HEK293 (cell line): ENCODE data around the gene ARHGAP27.

Source experiments
- CTCF ChIA-PET: fragments of 350-600 bp; formaldehyde crosslinking; extraction: SDS; loops from one replicate; lab custom pipeline; 2021; ENCODE audit warnings: antibody characterized with exemption; lab: Yijun Ruan, JAX
- POLR2A ChIA-PET: fragments of 300-600 bp; formaldehyde crosslinking; extraction: SDS; loops from one replicate; lab custom pipeline; 2020; ENCODE audit warnings: antibody characterized with exemption, inconsistent platforms; lab: Yijun Ruan, JAX
- H3K27ac ChIP-seq: fragments of 200-500 bp; sonication (Bioruptor generic); 2 replicates; pipeline ENCODE4 v1.5.1; 2014; ENCODE audit warnings: low read depth, low read length, control low read depth, inconsistent platforms; ENCODE audit errors: extremely low read depth
- H3K36me3 ChIP-seq, 2 experiments: fragments of 200-500 bp in 1 of 2; sonication (Bioruptor generic) in 1 of 2; 1 replicate in 1 of 2; 2 replicates in 1 of 2; pipeline ENCODE4 v1.5.1; 2014 to 2017; ENCODE audit warnings: inconsistent platforms in 2 of 2, low read length in 2 of 2; ENCODE audit not compliant: control insufficient read depth in 2 of 2, insufficient read depth in 1 of 2
- H3K4me1 ChIP-seq: fragments of 200-500 bp; sonication (Bioruptor generic); 2 replicates; pipeline ENCODE4 v1.5.1; 2014; ENCODE audit warnings: mild to moderate bottlenecking, low read length, inconsistent platforms; ENCODE audit not compliant: control insufficient read depth, insufficient read depth
- H3K4me3 ChIP-seq: 2 replicates; pipeline ENCODE4 v1.5.1; 2011; ENCODE audit warnings: low read depth, mild to moderate bottlenecking, control low read depth, low read length, moderate library complexity
- H3K9me3 ChIP-seq: fragments of 200-500 bp; sonication (Bioruptor generic); 2 replicates; pipeline ENCODE4 v1.5.1; 2014; ENCODE audit warnings: low read depth, low read length, inconsistent platforms; ENCODE audit not compliant: control insufficient read depth, insufficient read depth
- EGR2 ChIP-seq: fragments of 450-650 bp; formaldehyde crosslinking; IDR thresholded peaks from 2 replicates; pipeline ENCODE4 v1.5.1; 2016; ENCODE audit warnings: low read depth, missing biosample characterization, missing genetic modification characterization
- SP2 ChIP-seq: fragments of 450-650 bp; formaldehyde crosslinking; IDR thresholded peaks from 2 replicates; pipeline ENCODE4 v1.5.1; 2016; ENCODE audit warnings: missing biosample characterization, missing genetic modification characterization
- ZBTB21 ChIP-seq: fragments of 450-650 bp; formaldehyde crosslinking; IDR thresholded peaks from 2 replicates; pipeline ENCODE4 v1.5.1; 2017; ENCODE audit warnings: missing biosample characterization, missing genetic modification characterization
- ZBTB8A ChIP-seq: fragments of 450-650 bp; formaldehyde crosslinking; IDR thresholded peaks from 2 replicates; pipeline ENCODE4 v1.5.1; 2016; ENCODE audit warnings: missing biosample characterization, missing genetic modification characterization
- ZFP69B ChIP-seq: fragments of 450-650 bp; formaldehyde crosslinking; IDR thresholded peaks from 2 replicates; pipeline ENCODE4 v1.5.1; 2016; ENCODE audit warnings: missing biosample characterization, missing genetic modification characterization
- ZNF148 ChIP-seq: fragments of 450-650 bp; formaldehyde crosslinking; IDR thresholded peaks from 2 replicates; pipeline ENCODE4 v1.5.0; 2017; ENCODE audit warnings: missing biosample characterization, missing genetic modification characterization, borderline replicate concordance
- ZNF274 ChIP-seq, 2 experiments: fragments of 200-500 bp in 1 of 2; fragments of 450-650 bp in 1 of 2; sonication (Bioruptor generic) in 1 of 2; formaldehyde crosslinking in 1 of 2; IDR thresholded peaks; 2 replicates each; pipeline versions ENCODE4 v1.5.1 to v1.6.1; 2014 to 2016; ENCODE audit warnings: borderline replicate concordance in 1 of 2, inconsistent platforms in 1 of 2, low read length in 1 of 2, missing biosample characterization in 1 of 2, missing genetic modification characterization in 1 of 2
- ZNF394 ChIP-seq: fragments of 450-650 bp; formaldehyde crosslinking; IDR thresholded peaks from 2 replicates; pipeline ENCODE4 v1.5.1; 2016; ENCODE audit warnings: missing biosample characterization, missing genetic modification characterization, mild to moderate bottlenecking, moderate library complexity, borderline replicate concordance
- ZNF423 ChIP-seq: fragments of 450-650 bp; formaldehyde crosslinking; IDR thresholded peaks from 2 replicates; pipeline ENCODE4 v1.5.1; 2016; ENCODE audit warnings: missing biosample characterization, missing genetic modification characterization
- ZNF585B ChIP-seq: fragments of 450-650 bp; formaldehyde crosslinking; IDR thresholded peaks from 2 replicates; pipeline ENCODE4 v1.5.1; 2016; ENCODE audit warnings: missing biosample characterization, missing genetic modification characterization
- ZNF677 ChIP-seq: fragments of 450-650 bp; IDR thresholded peaks from 2 replicates; pipeline ENCODE4 v1.5.0; 2018; ENCODE audit warnings: missing biosample characterization, mild to moderate bottlenecking, missing genetic modification characterization, moderate library complexity
- ZNF707 ChIP-seq: fragments of 450-650 bp; formaldehyde crosslinking; IDR thresholded peaks from 2 replicates; pipeline ENCODE4 v1.5.1; 2016; ENCODE audit warnings: missing biosample characterization, missing genetic modification characterization
- TF ChIP-seq, protein P1 (sequence below): IDR thresholded peaks from 2 replicates; pipeline ENCODE4 v1.6.1; 2011; ENCODE audit warnings: mild to moderate bottlenecking, low read depth, low read length, borderline replicate concordance
- TF ChIP-seq, protein P2 (sequence below): fragments of 450-650 bp; formaldehyde crosslinking; IDR thresholded peaks from 2 replicates; pipeline ENCODE4 v1.5.1; 2016; ENCODE audit warnings: missing biosample characterization, missing genetic modification characterization

Gene ARHGAP27

DNA sequence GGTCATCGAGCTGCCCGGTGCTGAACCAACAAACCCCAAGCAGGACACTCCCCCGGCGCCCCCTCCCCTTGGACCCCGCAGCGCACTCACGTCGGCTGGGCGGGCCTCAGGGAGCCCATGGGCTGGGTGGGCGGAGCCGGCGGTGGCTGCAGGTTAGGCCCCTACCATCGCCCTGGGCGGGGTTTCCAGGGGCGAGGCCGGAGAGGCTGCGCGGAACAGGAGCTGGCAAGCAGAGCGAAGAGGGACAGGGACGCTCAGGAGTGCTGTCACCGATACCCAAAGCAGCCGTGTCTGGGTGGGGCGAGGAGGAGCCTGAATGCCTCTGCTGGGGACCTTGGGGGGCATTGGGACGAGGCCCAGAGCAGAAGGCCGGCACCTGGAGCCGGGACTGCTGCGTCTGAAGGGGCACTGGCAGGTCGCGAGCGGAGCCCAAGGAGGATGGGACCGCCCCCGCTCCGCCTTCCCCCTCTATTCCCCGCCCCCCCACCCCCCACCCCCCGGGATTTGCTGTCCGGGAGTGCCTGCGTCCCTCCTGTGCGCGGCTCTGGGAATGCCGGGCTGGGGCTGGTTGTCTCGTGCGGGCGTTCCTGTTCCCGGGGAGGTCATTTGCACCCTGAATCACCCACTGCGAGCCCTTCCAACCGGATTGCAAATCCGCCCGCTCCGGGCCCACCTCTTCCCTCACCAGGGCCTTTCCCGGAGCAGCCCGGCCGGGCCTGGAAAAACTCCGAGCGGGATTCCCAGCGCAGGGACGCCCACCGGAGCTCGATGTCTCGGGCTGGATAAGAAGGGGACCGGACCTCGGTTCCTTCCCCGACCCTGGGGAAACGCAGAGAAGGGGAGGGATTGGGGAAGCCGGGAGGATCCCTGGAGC, 902 bp downstream of the ARHGAP27 start (continued):
- TF ChIP-seq ZNF585B (tag by site-specific recombination) (no peak), ZFP69B (peak; percentile 50), ZNF423 (tag by site-specific recombination) (peak; percentile 31; the same call in 1 of the 2 replicates), ZNF707 (tag by site-specific recombination) (no peak), ZNF677 (tag by site-specific recombination) (no peak), ZNF148 (tag by site-specific recombination) (no peak), ZNF274 (IDR thresholded peaks at IDR 0.05; ENCODE audit: low read length) (no peak), ZNF274 (tag by site-specific recombination; IDR thresholded peaks at IDR 0.05; ENCODE audit: borderline replicate concordance) (no peak), ZBTB21 (tag by site-specific recombination) (no peak), SP2 (tag by site-specific recombination) (peak; percentile 79), ZNF394 (no peak)
- TF ChIP-seq, protein P1, sequence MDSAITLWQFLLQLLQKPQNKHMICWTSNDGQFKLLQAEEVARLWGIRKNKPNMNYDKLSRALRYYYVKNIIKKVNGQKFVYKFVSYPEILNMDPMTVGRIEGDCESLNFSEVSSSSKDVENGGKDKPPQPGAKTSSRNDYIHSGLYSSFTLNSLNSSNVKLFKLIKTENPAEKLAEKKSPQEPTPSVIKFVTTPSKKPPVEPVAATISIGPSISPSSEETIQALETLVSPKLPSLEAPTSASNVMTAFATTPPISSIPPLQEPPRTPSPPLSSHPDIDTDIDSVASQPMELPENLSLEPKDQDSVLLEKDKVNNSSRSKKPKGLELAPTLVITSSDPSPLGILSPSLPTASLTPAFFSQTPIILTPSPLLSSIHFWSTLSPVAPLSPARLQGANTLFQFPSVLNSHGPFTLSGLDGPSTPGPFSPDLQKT, result no peak
- TF ChIP-seq, protein P2, sequence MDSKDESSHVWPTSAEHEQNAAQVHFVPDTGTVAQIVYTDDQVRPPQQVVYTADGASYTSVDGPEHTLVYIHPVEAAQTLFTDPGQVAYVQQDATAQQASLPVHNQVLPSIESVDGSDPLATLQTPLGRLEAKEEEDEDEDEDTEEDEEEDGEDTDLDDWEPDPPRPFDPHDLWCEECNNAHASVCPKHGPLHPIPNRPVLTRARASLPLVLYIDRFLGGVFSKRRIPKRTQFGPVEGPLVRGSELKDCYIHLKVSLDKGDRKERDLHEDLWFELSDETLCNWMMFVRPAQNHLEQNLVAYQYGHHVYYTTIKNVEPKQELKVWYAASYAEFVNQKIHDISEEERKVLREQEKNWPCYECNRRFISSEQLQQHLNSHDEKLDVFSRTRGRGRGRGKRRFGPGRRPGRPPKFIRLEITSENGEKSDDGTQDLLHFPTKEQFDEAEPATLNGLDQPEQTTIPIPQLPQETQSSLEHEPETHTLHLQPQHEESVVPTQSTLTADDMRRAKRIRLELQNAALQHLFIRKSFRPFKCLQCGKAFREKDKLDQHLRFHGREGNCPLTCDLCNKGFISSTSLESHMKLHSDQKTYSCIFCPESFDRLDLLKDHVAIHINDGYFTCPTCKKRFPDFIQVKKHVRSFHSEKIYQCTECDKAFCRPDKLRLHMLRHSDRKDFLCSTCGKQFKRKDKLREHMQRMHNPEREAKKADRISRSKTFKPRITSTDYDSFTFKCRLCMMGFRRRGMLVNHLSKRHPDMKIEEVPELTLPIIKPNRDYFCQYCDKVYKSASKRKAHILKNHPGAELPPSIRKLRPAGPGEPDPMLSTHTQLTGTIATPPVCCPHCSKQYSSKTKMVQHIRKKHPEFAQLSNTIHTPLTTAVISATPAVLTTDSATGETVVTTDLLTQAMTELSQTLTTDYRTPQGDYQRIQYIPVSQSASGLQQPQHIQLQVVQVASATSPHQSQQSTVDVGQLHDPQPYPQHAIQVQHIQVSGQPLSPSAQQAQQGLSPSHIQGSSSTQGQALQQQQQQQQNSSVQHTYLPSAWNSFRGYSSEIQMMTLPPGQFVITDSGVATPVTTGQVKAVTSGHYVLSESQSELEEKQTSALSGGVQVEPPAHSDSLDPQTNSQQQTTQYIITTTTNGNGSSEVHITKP, result peak; percentile 96
- TF ChIP-seq, all 188 proteins: peak for 33

DNA sequence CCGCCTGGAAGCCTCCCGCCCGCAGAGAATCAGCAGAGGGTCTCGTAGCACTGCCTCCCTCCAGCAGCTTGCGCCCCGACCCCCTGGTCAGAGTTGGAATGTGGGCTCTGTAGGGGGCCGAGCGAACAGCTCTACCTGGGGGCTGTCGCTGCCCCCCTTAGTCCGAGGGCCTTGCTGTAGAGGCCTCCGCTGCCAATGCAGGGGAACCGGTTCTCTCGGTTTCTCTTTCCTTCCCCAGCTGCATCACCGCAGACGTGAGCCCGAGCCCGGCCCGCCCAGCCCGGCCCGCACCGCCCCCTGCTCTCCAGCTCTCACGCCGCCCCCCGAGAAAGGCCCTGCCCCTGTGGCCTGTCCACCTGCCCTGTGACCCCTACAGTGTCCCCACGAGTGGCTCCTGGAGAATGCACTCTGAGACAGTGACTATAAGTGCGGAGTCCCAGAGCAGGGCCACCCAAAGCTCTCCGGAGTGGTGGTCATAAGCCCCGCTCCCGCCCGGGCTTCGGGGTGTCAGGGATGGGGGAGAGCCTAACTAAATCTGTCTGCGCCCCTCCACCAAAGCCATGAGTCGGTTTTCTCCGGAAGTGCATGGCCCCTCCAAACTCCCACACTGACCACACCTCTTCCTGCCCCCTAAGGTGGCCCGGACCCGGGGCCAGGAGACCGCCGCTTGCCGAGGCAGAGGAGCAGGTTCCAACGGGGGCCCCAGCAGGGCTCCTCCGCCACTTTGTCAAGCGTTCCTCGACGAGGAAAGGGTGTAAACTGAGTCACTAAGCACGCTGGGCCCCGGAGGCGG, 1.7 kb downstream of the ARHGAP27 start:
- peak overlapping the region; percentile 52 for H3K4me3 ChIP-seq
- CTCF ChIA-PET, result no interaction called here
- 0 out of 2 replicates have a peak, but pooled peaks have one; percentile 17 for TF ChIP-seq ZBTB8A (tag by site-specific recombination)
- no peak for TF ChIP-seq EGR2 (tag by site-specific recombination)
- TF ChIP-seq, all 188 proteins: peak for 1
- Histone ChIP-seq H3K36me3 (peaks cover 0 to 2% of the 10 kb centered on the region in 2 experiments; a peak in 2 of 3 replicates), H3K27ac (no peak overlapping the region), H3K9me3 (no peaks in the 10 kb centered on the region), H3K4me1 (peaks cover 2% of the 10 kb centered on the region; the same call in 1 of the 2 replicates)
- POLR2A ChIA-PET, result no interaction called here
